ENCODE measurements around the gene EVA1A. TPM values are rescaled to one million over a fixed set of nuclear protein-coding genes. Genes with fewer than 3 reads are reported as not detected.

The EVA1A gene
- total RNA-seq, 1 experiment from 2014 or later: not detected

- intact Hi-C loops (cut with micrococcal nuclease; ENCODE audit: unreplicated experiment): no loop called here
- no peak overlapping the region for H3K4me3 Mint-ChIP-seq (ENCODE audit: low read depth, unreplicated experiment)
- H3K36me3 Mint-ChIP-seq (ENCODE audit: insufficient read depth, unreplicated experiment): no peaks in the 10 kb centered on the region
- no peak for TF ChIP-seq CTCF (IDR thresholded peaks at IDR 0.05; ENCODE audit: unreplicated experiment)
- H3K4me1 Mint-ChIP-seq (ENCODE audit: low read depth, unreplicated experiment): no peaks in the 10 kb centered on the region
- no peak overlapping the region for H3K27ac Mint-ChIP-seq (ENCODE audit: unreplicated experiment)
- CTCF ChIA-PET: no interaction called here
- no peaks in the 10 kb centered on the region for H3K9me3 Mint-ChIP-seq (ENCODE audit: low read depth, unreplicated experiment)
- no peak for DNase-seq
- H3K27me3 Mint-ChIP-seq (ENCODE audit: unreplicated experiment): no peaks in the 10 kb centered on the region
- BruUV-seq (replicated peaks): no TSS peak
These were observed 19.9 kb upstream of the EVA1A start for GRCh38 chr2:75580606-75581005.

DNA sequence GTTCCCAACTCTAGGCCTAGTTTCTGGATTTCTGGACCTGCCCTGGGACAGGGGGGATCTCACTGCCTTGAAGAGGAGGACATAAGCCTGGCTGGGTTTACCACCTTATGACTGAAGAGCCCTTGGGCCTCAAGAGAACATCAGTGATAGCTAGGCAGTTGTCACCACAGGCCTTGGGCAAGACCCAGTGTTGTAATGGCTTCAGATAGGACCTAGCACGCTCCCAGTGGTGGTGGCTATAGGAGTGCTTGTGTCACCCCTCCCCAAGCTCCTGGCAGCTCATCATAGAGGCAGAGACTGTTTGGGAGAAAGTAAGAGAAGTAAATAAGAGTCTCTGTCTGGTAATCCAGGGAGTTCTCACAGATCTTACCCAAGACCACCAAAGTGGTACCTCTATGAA is 19.4 kb upstream of the EVA1A start:
- Mint-ChIP-seq H3K27ac (ENCODE audit: unreplicated experiment) (no peak overlapping the region), H3K4me1 (ENCODE audit: low read depth, unreplicated experiment) (no peaks in the 10 kb centered on the region), H3K27me3 (ENCODE audit: unreplicated experiment) (no peaks in the 10 kb centered on the region), H3K36me3 (ENCODE audit: insufficient read depth, unreplicated experiment) (no peaks in the 10 kb centered on the region), H3K9me3 (ENCODE audit: low read depth, unreplicated experiment) (no peaks in the 10 kb centered on the region), H3K4me3 (ENCODE audit: low read depth, unreplicated experiment) (no peak overlapping the region)
- CTCF ChIA-PET: no interaction called here
- DNase-seq: no peak
- no TSS peak for BruUV-seq (replicated peaks)
- TF ChIP-seq CTCF (IDR thresholded peaks at IDR 0.05; ENCODE audit: unreplicated experiment): no peak
- intact Hi-C loops (cut with micrococcal nuclease; ENCODE audit: unreplicated experiment): no loop called here

DNA sequence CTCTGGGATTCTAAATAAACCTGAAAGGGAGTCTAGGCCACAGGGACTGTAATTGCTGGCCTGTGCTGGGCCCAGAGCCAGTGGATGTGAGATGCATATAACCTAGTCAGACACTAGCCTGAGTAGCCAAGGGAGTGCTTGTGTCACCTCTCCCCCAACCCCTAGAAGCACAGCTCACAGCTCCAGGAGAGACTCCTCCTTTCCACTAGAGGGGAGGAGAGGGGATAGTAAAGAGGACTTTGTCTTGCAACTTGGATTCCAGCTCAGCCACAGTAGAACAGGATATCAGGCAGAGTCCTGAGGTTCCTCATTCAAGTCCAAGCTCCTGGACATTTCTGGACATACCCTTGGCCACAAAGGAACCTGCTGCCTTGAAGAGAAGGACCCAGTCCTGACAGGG is 18.4 kb upstream of the EVA1A start:
- no TSS peak for BruUV-seq (replicated peaks)
- intact Hi-C loops (cut with micrococcal nuclease; ENCODE audit: unreplicated experiment): no loop called here
- no peak overlapping the region for H3K27ac Mint-ChIP-seq (ENCODE audit: unreplicated experiment)
- H3K4me1 Mint-ChIP-seq (ENCODE audit: low read depth, unreplicated experiment): no peaks in the 10 kb centered on the region
- no peaks in the 10 kb centered on the region for H3K9me3 Mint-ChIP-seq (ENCODE audit: low read depth, unreplicated experiment)
- CTCF ChIA-PET: no interaction called here
- TF ChIP-seq CTCF (IDR thresholded peaks at IDR 0.05; ENCODE audit: unreplicated experiment): no peak
- peaks cover 7% of the 10 kb centered on the region for H3K27me3 Mint-ChIP-seq (ENCODE audit: unreplicated experiment)
- DNase-seq: no peak
- no peak overlapping the region for H3K4me3 Mint-ChIP-seq (ENCODE audit: low read depth, unreplicated experiment)
- no peaks in the 10 kb centered on the region for H3K36me3 Mint-ChIP-seq (ENCODE audit: insufficient read depth, unreplicated experiment)

DNA sequence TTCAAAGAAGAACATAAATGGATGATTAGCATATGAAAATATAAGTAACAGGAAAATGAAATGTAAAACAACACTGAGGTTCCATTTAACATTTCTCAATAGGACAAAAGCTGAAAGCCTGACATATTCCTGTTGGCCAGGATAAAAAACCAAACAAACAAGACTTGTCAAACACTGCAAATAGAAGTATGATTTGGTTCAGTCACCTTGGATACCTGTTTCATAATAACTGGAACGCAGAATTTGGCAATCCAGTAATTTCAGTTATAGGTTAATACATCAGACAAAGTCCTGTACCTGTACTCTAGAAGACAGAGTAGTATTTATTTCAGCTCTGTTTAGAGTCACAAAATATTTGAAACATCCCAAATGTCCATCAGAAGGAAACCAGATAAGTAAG is 16.5 kb upstream of the EVA1A start:
- no peak for DNase-seq
- no peaks in the 10 kb centered on the region for H3K36me3 Mint-ChIP-seq (ENCODE audit: insufficient read depth, unreplicated experiment)
- no peaks in the 10 kb centered on the region for H3K4me1 Mint-ChIP-seq (ENCODE audit: low read depth, unreplicated experiment)
- H3K9me3 Mint-ChIP-seq (ENCODE audit: low read depth, unreplicated experiment): no peaks in the 10 kb centered on the region
- no TSS peak for BruUV-seq (replicated peaks)
- CTCF ChIA-PET: no interaction called here
- peaks cover 12% of the 10 kb centered on the region for H3K27me3 Mint-ChIP-seq (ENCODE audit: unreplicated experiment)
- H3K27ac Mint-ChIP-seq (ENCODE audit: unreplicated experiment): no peak overlapping the region
- intact Hi-C loops (cut with micrococcal nuclease; ENCODE audit: unreplicated experiment): no loop called here
- no peak overlapping the region for H3K4me3 Mint-ChIP-seq (ENCODE audit: low read depth, unreplicated experiment)
- TF ChIP-seq CTCF (IDR thresholded peaks at IDR 0.05; ENCODE audit: unreplicated experiment): no peak

- DNase-seq: no peak
- peaks cover 38% of the 10 kb centered on the region for H3K27me3 Mint-ChIP-seq (ENCODE audit: unreplicated experiment)
- intact Hi-C loops (cut with micrococcal nuclease; ENCODE audit: unreplicated experiment): no loop called here
- no peak for TF ChIP-seq CTCF (IDR thresholded peaks at IDR 0.05; ENCODE audit: unreplicated experiment)
- no peaks in the 10 kb centered on the region for H3K4me1 Mint-ChIP-seq (ENCODE audit: low read depth, unreplicated experiment)
- CTCF ChIA-PET: interaction anchor here (0.6 kb wide), 1 partner anchor 103 kb away, joined by 3 read pairs; no protein-coding TSS in a partner anchor
- H3K27ac Mint-ChIP-seq (ENCODE audit: unreplicated experiment): no peak overlapping the region
- no peaks in the 10 kb centered on the region for H3K9me3 Mint-ChIP-seq (ENCODE audit: low read depth, unreplicated experiment)
- no peaks in the 10 kb centered on the region for H3K36me3 Mint-ChIP-seq (ENCODE audit: insufficient read depth, unreplicated experiment)
- no TSS peak for BruUV-seq (replicated peaks)
- no peak overlapping the region for H3K4me3 Mint-ChIP-seq (ENCODE audit: low read depth, unreplicated experiment)
These were observed 13.4 kb upstream of the EVA1A start for GRCh38 chr2:75574106-75574505.
